ENCODE results near the gene CTNNA1. TPM values are rescaled to one million over a fixed set of nuclear protein-coding genes. Genes with fewer than 3 reads are reported as not detected.

The CTNNA1 gene
- total and polyA plus RNA-seq, 9 of the 15 experiments (the other 6 are each of a cell fraction or from before 2014, with no cell fraction given): 29.6 to 117 (median 89.1) TPM

DNA sequence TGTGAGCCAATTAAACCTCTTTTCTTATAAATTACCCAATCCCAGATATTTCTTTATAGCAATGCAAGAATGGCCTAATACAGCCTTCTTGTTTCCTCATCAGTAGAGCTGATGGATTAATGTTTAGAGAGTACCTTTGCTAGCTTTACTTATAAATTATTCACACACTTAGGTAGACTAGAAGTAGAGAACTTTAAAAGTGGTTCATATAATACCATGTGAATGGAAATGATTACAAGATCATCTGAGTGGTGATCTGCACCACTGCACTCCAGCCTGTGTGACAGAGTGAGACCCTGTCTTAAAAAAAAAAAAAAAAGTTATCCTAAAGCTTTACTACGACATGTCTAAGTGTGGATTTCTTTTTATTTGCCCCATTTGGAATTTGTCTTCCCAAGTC, 145.1 kb downstream of the CTNNA1 start (continued):
- TF ChIP-seq, protein P1, sequence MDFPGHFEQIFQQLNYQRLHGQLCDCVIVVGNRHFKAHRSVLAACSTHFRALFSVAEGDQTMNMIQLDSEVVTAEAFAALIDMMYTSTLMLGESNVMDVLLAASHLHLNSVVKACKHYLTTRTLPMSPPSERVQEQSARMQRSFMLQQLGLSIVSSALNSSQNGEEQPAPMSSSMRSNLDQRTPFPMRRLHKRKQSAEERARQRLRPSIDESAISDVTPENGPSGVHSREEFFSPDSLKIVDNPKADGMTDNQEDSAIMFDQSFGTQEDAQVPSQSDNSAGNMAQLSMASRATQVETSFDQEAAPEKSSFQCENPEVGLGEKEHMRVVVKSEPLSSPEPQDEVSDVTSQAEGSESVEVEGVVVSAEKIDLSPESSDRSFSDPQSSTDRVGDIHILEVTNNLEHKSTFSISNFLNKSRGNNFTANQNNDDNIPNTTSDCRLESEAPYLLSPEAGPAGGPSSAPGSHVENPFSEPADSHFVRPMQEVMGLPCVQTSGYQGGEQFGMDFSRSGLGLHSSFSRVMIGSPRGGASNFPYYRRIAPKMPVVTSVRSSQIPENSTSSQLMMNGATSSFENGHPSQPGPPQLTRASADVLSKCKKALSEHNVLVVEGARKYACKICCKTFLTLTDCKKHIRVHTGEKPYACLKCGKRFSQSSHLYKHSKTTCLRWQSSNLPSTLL (IDR thresholded peaks at IDR 0.05): no peak
- TF ChIP-seq MYBL2 (IDR thresholded peaks at IDR 0.05; ENCODE audit: low read depth) (no peak), MYBL2 (CRISPR knock-in tag; IDR thresholded peaks at IDR 0.05; ENCODE audit: borderline replicate concordance) (no peak)

DNA sequence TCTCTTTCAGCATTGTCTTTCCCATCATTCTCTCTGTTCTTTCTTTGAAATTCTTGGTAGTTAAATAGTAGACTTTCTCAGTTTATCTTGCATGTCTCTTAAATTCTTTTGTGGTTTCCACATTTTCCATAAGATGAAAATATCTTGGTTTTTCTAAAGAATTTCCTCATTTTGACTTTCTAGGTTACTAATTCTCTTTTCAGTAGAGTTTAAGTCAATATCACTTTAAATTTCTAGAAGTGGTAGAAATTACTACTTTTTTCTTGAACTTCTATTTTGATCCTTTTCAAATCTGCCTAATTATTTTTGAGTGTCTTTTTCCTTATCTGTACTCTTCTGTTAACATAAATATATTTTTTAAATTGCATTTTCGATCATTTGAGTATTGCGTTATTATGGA, 145.5 kb downstream of the CTNNA1 start:
- DNase-seq (ENCODE audit: extremely low read depth in 1 of 4, low spot score in 3 of 4) (no peak), ATAC-seq (no peak), FAIRE-seq (no peak)
- WGBS (ENCODE audit: insufficient coverage, low coverage, missing lambda C conversion rate): 92% methylated on average over 2 of the region's 2 CpGs
- Histone ChIP-seq H2AFZ (ENCODE audit: low read depth, low read length) (no peak overlapping the region), H3K4me2 (ENCODE audit: insufficient read depth, low read length) (no peak overlapping the region), H3K9ac (ENCODE audit: insufficient read depth in 1 of 2, low read depth in 2 of 2, low read length in 2 of 2) (no peak overlapping the region), H3K79me2 (ENCODE audit: control insufficient read depth, insufficient read depth, low read length) (no peaks in the 10 kb centered on the region), H3K9me1 (ENCODE audit: control insufficient read depth, insufficient read depth, low read length) (no peaks in the 10 kb centered on the region), H3K27me3 (ENCODE audit: control insufficient read depth in 2 of 2, insufficient read depth in 2 of 2, low read length in 2 of 2) (no peaks in the 10 kb centered on the region), H3K27ac (ENCODE audit: extremely low read depth, low read depth, low read length) (no peak overlapping the region), H3K36me3 (ENCODE audit: control insufficient read depth, insufficient read depth, low read length) (no peaks in the 10 kb centered on the region), H4K20me1 (replicated peaks; ENCODE audit: control insufficient read depth, insufficient read depth, low read length) (no peaks in the 10 kb centered on the region), H3K4me3 (no peak overlapping the region), H3K4me1 (replicated peaks in 1 of 2; ENCODE audit: control insufficient read depth in 2 of 2, insufficient read depth in 2 of 2, low read length in 2 of 2) (peaks cover 0 to 8% of the 10 kb centered on the region in 2 experiments; a peak in 2 of 5 replicates), H3K9me3 (replicated peaks; ENCODE audit: control insufficient read depth, insufficient read depth, low read depth, low read length) (no peaks in the 10 kb centered on the region)
- no TSS peak for BruUV-seq (replicated peaks)
- POLR2A ChIA-PET: no interaction called here
- intact Hi-C loops (cut with micrococcal nuclease) (no loop called here), in situ Hi-C loops (cut with MboI) (no loop called here)
- TF ChIP-seq ZNF696 (CRISPR knock-in tag; conservative IDR thresholded peaks at IDR 0.05) (no peak), SMAD1 (IDR thresholded peaks at IDR 0.05; ENCODE audit: low read depth, low read length, partially characterized antibody) (no peak), ZNF311 (CRISPR knock-in tag; IDR thresholded peaks at IDR 0.05) (no peak), POLR2H (tag; IDR thresholded peaks at IDR 0.05; ENCODE audit: low read depth) (no peak), U2AF1 (optimal IDR thresholded peaks at IDR 0.05; ENCODE audit: low read depth, low read length) (no peak), ZNF324 (CRISPR knock-in tag; IDR thresholded peaks at IDR 0.05) (no peak), ZBTB33 (CRISPR knock-in tag; IDR thresholded peaks at IDR 0.05) (no peak), IFI16 (CRISPR knock-in tag; IDR thresholded peaks at IDR 0.05) (no peak), CAMTA2 (CRISPR knock-in tag; conservative IDR thresholded peaks at IDR 0.05) (no peak), SREBF1 (IDR thresholded peaks at IDR 0.05; ENCODE audit: borderline replicate concordance, low read depth, low read length) (no peak), ZNF431 (CRISPR knock-in tag; IDR thresholded peaks at IDR 0.05) (no peak), SIX5 (IDR thresholded peaks at IDR 0.05; ENCODE audit: borderline replicate concordance in 1 of 2, insufficient read depth in 1 of 2, low read depth in 1 of 2, low read length in 2 of 2) (no peak)
- CTCF ChIA-PET (ENCODE audit: low intra/inter-chr PET ratio): no interaction called here

Data from K562 (cell line).